Keratinocyte (primary cell): Measurements from ENCODE around the gene GINS2. TPM values are rescaled to one million over a fixed set of nuclear protein-coding genes. Genes with fewer than 3 reads are reported as not detected.

ENCODE experiments used
- DNase-seq: peaks from one replicate; pipeline ENCODE4 v3.0.0-alpha.2; 2011; ENCODE audit warnings: low read depth, missing footprints, low spot score
- FAIRE-seq: peaks from 2 replicates; lab custom pipeline; 2011; peaks lifted over from hg19 to GRCh38; lab: Jason Lieb, UNC
- H2AFZ ChIP-seq: 2 replicates; pipeline ENCODE4 v1.6.0; 2012; ENCODE audit warnings: low read length, control low read depth, inconsistent platforms; ENCODE audit not compliant: control insufficient read depth
- H3K27ac ChIP-seq: 2 replicates; pipeline ENCODE4 v1.5.1; 2011; ENCODE audit warnings: low read length; ENCODE audit not compliant: control insufficient read depth, insufficient read depth
- H3K27me3 ChIP-seq: 3 replicates; pipeline ENCODE4 v1.6.0; 2011; ENCODE audit warnings: low read length; ENCODE audit not compliant: control insufficient read depth, insufficient read depth; ENCODE audit errors: extremely low read depth
- H3K36me3 ChIP-seq, 2 experiments: 2 replicates in 1 of 2; 3 replicates in 1 of 2; pipeline ENCODE4 v1.5.1; 2011; ENCODE audit warnings: low read length in 2 of 2, mild to moderate bottlenecking in 1 of 2; ENCODE audit not compliant: control insufficient read depth in 2 of 2, insufficient read depth in 2 of 2; ENCODE audit errors: extremely low read depth in 1 of 2
- H3K4me1 ChIP-seq: 3 replicates; pipeline ENCODE4 v1.5.1; 2011; ENCODE audit warnings: low read length; ENCODE audit not compliant: control insufficient read depth, insufficient read depth; ENCODE audit errors: extremely low read depth
- H3K4me2 ChIP-seq: 3 replicates; pipeline ENCODE4 v1.6.0; 2011; ENCODE audit warnings: low read depth, low read length; ENCODE audit not compliant: control insufficient read depth, insufficient read depth; ENCODE audit errors: extremely low read depth
- H3K4me3 ChIP-seq, 3 experiments: fragments of 200-600 bp in 1 of 3; sonication (generic) in 1 of 3; 2 replicates in 2 of 3; 3 replicates in 1 of 3; pipeline ENCODE4 v1.5.1; 2011 to 2016; ENCODE audit warnings: low read length in 3 of 3, mild to moderate bottlenecking in 3 of 3, control low read depth in 2 of 3, inconsistent platforms in 1 of 3, low read depth in 1 of 3, mixed read lengths in 1 of 3, mixed run types in 1 of 3, moderate library complexity in 1 of 3; ENCODE audit not compliant: control insufficient read depth in 2 of 3, insufficient read depth in 2 of 3; ENCODE audit errors: extremely low read depth in 1 of 3
- H3K79me2 ChIP-seq: 2 replicates; pipeline ENCODE4 v1.6.0; 2012; ENCODE audit warnings: low read length; ENCODE audit not compliant: control insufficient read depth, insufficient read depth
- H3K9ac ChIP-seq: 3 replicates; pipeline ENCODE4 v1.6.0; 2011; ENCODE audit warnings: low read length; ENCODE audit not compliant: control insufficient read depth, insufficient read depth; ENCODE audit errors: extremely low read depth
- H3K9me1 ChIP-seq: 3 replicates; pipeline ENCODE4 v1.6.0; 2011; ENCODE audit warnings: low read length; ENCODE audit not compliant: control insufficient read depth, insufficient read depth; ENCODE audit errors: extremely low read depth
- H3K9me3 ChIP-seq: 2 replicates; pipeline ENCODE4 v1.5.1; 2012; ENCODE audit warnings: low read depth, low read length; ENCODE audit not compliant: control insufficient read depth
- H4K20me1 ChIP-seq: 3 replicates; pipeline ENCODE4 v1.6.0; 2011; ENCODE audit warnings: low read length; ENCODE audit not compliant: control insufficient read depth, insufficient read depth; ENCODE audit errors: extremely low read depth
- EZH2 ChIP-seq: IDR thresholded peaks from one replicate; pipeline ENCODE4 v1.6.1; 2012; ENCODE audit warnings: inconsistent platforms, mild to moderate bottlenecking, low read length, moderate library complexity
- dilution Hi-C: fragments of 300-500 bp; cut with MboI; formaldehyde crosslinking; loops from one replicate; pipeline ENCODE4 v1.7.0; 2020; ENCODE audit warnings: low sequenced_read_pairs; ENCODE audit not compliant: extremely low pct_ligation_motif_present
- polyA plus RNA-seq, 5 experiments: library from polyadenylated mRNA; depleted of rRNA in 3 of 5; stranded (reverse) in 3 of 5; stranded (forward) in 1 of 5; unstranded in 1 of 5; fragments of >200 nt; gene quantifications; 1 replicate in 1 of 5; 2 replicates in 3 of 5; 3 replicates in 1 of 5; pipeline versions ENCODE4 v1.2.1 to v1.2.3, GENCODE V29; 2011 to 2012; ENCODE audit warnings: missing spikeins in 2 of 5, low read depth in 1 of 5, low replicate concordance in 1 of 5
- TF ChIP-seq, protein P1 (sequence below), 3 experiments: IDR thresholded peaks in 1 of 3; conservative IDR thresholded peaks in 1 of 3; optimal IDR thresholded peaks in 1 of 3; 2 replicates in 2 of 3; 3 replicates in 1 of 3; pipeline versions ENCODE3 to v1.5.1; 2011; ENCODE audit warnings: low read length in 3 of 3, mild to moderate bottlenecking in 3 of 3, moderate library complexity in 2 of 3, control low read depth in 1 of 3, inconsistent platforms in 1 of 3; ENCODE audit not compliant: insufficient read depth in 2 of 3; ENCODE audit errors: extremely low read depth in 1 of 3

GINS2 gene
- polyA plus RNA-seq, 1 donor (not counting 4 experiments of a cell fraction or from before 2014, with no cell fraction given), result 11.2 TPM

DNA sequence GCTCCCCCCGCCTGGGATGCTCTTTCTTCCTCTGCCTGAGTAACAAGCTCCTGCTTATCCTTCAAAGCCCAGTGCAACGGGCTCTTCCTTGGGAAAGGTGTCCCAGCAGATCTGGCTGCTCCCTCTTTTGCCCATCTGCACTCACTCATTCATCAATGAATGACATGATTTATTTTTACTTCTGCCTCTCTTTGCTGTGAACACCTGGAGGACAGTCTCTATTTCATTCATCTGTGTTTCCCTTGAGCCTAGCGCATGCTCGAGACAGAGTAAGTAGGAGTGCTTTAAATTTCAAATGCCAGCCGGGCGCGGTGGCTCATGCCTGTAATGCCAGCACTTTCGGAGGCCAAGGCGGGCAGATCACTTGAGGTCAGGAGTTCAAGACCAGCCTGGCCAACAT is 22.0 kb upstream of the GINS2 start:
- TF ChIP-seq, protein P1, sequence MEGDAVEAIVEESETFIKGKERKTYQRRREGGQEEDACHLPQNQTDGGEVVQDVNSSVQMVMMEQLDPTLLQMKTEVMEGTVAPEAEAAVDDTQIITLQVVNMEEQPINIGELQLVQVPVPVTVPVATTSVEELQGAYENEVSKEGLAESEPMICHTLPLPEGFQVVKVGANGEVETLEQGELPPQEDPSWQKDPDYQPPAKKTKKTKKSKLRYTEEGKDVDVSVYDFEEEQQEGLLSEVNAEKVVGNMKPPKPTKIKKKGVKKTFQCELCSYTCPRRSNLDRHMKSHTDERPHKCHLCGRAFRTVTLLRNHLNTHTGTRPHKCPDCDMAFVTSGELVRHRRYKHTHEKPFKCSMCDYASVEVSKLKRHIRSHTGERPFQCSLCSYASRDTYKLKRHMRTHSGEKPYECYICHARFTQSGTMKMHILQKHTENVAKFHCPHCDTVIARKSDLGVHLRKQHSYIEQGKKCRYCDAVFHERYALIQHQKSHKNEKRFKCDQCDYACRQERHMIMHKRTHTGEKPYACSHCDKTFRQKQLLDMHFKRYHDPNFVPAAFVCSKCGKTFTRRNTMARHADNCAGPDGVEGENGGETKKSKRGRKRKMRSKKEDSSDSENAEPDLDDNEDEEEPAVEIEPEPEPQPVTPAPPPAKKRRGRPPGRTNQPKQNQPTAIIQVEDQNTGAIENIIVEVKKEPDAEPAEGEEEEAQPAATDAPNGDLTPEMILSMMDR (optimal IDR thresholded peaks at IDR 0.05 in 1 of 3, IDR thresholded peaks at IDR 0.05 in 1 of 3, conservative IDR thresholded peaks at IDR 0.05 in 1 of 3; ENCODE audit: extremely low read depth in 1 of 3, insufficient read depth in 2 of 3, low read length in 3 of 3), result no peak
- H3K9me1 ChIP-seq, result no peaks in the 10 kb centered on the region
- FAIRE-seq (no peak), DNase-seq (no peak)
- dilution Hi-C loops, result no loop called here
- H3K9me3 ChIP-seq, result no peaks in the 10 kb centered on the region
- H3K4me1 ChIP-seq, result peaks cover 8% of the 10 kb centered on the region
- H4K20me1 ChIP-seq, result peaks cover 20% of the 10 kb centered on the region
- H3K36me3 ChIP-seq, result peaks cover 30 to 38% of the 10 kb centered on the region in 2 experiments
- no peak overlapping the region for H3K4me3 ChIP-seq
- H3K79me2 ChIP-seq, result peaks cover 22% of the 10 kb centered on the region
- H3K27me3 ChIP-seq, result no peaks in the 10 kb centered on the region
- no peak overlapping the region for H3K27ac ChIP-seq
- H3K4me2 ChIP-seq, result no peak overlapping the region
- H2AFZ ChIP-seq, result no peak overlapping the region
- no peak overlapping the region for H3K9ac ChIP-seq

DNA sequence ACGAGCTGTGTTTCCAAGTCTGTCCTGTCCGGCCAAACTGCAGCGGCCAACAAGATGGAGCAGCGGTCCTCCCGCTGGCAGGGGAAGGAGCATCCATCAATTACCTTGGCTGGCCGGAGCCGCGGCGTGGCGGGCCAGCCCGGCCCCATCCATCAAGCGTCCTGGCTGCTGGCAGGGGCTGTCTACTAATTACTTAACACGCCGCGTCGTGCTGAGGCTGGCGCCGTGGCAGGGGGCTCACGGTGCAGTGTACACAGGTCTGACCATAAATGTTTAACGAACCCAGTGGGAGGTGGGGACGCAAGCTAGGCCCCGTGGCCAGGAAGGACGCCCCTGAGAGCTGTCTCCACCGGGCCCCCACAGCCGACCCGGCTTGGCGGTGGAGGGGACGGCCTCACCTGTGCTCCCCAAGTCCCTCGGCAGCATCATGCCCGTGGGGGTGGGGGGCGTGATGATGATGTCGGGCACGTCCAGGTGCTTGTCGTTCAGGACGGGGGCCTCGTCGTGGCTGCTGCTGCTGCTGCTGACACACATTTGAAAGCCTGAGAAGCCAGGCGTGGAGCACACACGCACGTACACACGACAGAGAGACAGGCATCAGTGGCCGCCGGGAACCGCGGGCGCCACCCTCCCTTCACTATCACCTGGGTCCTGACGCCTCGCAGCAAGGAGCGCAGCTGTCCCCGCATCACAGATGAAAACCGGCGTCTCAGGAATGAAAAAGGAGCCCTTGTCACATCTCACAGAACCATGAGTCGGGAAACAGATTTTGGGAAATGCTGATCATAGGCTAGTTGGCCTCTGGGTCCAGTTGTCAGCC is 21.2 kb upstream of the GINS2 start:
- Histone ChIP-seq H2AFZ (no peak overlapping the region), H3K4me2 (no peak overlapping the region), H3K27ac (no peak overlapping the region), H3K4me3 (no peak overlapping the region), H3K9me3 (no peaks in the 10 kb centered on the region), H3K36me3 (peaks cover 30 to 37% of the 10 kb centered on the region in 2 experiments), H3K27me3 (no peaks in the 10 kb centered on the region), H3K9ac (no peak overlapping the region), H3K9me1 (no peaks in the 10 kb centered on the region), H3K4me1 (peaks cover under 1% of the 10 kb centered on the region), H4K20me1 (peaks cover 13% of the 10 kb centered on the region), H3K79me2 (peaks cover 17% of the 10 kb centered on the region)
- no peak for TF ChIP-seq EZH2
- TF ChIP-seq, protein P1 (optimal IDR thresholded peaks at IDR 0.05 in 1 of 3, IDR thresholded peaks at IDR 0.05 in 1 of 3, conservative IDR thresholded peaks at IDR 0.05 in 1 of 3; ENCODE audit: extremely low read depth in 1 of 3, insufficient read depth in 2 of 3, low read length in 3 of 3), result no peak
- dilution Hi-C loops, result no loop called here
- no peak for DNase-seq
- no peak for FAIRE-seq
